Left renal cortex interstitium (tissue), 4 donors: ENCODE measurements around the gene CXCR5. TPM values are rescaled to one million over a fixed set of nuclear protein-coding genes. Genes with fewer than 3 reads are reported as not detected.

ENCODE experiments used
- DNase-seq, 4 donors: peaks; one replicate each; pipeline ENCODE4 v3.0.0-alpha.2; 2013; ENCODE audit warnings: low read depth in 4 of 4, low spot score in 2 of 4, missing footprints in 1 of 4
- polyA plus RNA-seq, 4 donors: library from polyadenylated mRNA; unstranded; fragments of 120-200 nt; gene quantifications; one replicate each; pipeline ENCODE4 v1.2.1, GENCODE V29; 2013; ENCODE audit not compliant: insufficient read length in 4 of 4

The CXCR5 gene
- polyA plus RNA-seq, 4 donors, result 0.05 TPM; not detected in 3

DNA sequence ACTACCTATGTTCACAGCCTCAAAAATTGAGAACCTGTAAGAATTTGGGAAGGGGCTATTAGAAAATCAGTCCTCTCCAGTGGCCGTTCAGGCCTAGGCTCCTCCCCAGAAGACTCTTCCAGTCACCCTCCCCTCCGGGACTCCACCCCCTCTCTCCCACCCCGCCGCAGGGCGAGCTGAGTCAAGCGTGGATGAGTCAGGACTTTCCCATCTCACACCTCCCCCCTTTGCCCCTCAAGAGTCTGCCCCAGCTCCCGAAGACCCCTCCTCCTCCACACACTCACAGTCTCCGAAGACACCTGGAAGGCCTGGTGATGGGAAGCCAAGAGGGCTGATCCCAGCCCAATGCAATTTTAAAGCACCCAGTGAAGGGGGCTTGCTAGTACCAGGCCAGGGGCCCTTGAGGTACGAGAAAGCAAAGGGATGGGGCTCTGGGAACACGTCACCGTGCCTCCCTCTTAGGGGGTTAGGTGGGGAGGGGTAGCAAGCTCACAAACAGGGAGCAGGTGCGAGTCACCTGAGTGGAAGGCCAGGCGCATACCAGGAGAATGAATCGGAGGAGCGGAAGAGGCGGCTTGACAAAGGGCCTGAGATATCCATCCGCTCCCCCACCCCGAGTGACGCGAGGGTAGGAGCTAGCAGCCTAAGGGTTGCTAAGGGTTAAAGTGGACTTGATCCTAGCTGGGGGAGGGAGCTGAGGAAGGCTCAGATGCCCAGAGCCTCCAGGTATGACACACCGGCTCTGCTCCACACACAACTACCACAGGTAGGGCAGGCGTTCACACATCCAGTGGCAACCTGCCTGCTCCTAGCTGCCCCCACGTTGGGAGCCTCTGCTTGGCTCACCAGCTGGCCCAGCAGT lies 28.4 kb downstream of the CXCR5 start:
- no peak for DNase-seq

DNA sequence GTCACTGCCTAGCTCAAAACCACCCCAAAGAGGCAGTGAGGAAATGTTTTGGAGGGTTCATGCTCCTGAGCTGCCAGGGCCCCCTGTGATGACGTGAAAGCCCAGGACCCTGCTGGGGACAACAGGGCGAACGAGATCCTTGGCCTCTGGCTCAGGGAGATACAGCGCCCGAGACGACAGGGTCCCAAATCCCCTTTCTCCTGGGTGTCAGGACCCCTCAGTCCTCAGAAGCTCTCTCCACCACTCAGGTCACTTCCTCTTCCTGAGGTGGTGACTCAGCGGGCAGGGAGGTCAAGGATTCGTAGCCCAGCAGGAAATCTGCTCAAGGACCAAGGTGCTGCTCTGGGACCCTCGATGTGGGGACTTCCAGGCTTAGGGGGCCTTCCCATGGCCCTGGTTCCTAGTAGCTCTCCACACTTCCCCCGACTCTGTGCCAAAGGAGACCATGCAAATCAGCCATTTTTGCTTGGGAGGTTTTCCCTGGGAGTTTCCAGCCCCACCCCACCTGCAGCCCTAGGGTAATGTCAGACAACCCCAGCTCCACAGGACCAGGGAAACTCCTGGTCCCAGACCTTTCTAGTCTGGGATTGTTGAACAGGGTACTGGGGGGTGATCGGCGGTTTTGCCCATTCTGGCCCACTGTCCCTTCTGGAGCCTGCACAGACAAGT lies 29.2 kb downstream of the CXCR5 start:
- no peak for DNase-seq

DNA sequence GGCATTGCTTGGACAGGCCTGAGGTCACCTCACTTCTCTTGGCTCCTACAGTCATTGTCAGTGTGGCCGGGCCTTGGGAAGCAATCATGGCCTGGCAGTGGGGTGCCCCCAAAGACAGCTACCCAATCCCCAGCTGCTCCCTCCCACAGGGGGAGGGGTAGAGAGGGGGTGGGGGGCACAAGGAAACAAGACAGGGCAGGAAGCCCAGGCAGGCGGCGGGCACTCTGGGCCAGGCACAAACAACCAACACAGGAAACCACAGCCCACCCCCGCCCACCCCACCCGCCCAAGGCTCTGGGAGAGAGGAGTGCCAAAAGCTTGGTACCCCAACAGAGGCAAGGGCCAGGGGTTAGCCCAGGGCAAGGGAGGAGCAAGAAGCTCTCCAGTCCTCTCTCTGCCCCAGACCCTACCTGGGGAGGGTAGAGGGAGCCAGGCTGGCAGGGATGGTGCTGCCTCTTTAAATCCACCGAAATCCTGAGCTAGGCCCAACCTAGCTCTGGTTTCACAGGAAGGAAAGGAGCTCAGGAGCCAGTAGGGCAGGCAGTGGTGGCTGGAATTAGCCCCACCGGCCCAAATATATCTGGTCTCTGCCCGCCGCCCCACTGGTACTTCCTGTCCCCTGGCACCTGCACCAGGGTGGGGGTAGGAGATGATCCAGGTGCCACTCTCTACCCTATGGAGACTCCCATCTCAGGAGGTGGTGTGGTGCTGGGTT lies 29.9 kb downstream of the CXCR5 start:
- no peak for DNase-seq

DNA sequence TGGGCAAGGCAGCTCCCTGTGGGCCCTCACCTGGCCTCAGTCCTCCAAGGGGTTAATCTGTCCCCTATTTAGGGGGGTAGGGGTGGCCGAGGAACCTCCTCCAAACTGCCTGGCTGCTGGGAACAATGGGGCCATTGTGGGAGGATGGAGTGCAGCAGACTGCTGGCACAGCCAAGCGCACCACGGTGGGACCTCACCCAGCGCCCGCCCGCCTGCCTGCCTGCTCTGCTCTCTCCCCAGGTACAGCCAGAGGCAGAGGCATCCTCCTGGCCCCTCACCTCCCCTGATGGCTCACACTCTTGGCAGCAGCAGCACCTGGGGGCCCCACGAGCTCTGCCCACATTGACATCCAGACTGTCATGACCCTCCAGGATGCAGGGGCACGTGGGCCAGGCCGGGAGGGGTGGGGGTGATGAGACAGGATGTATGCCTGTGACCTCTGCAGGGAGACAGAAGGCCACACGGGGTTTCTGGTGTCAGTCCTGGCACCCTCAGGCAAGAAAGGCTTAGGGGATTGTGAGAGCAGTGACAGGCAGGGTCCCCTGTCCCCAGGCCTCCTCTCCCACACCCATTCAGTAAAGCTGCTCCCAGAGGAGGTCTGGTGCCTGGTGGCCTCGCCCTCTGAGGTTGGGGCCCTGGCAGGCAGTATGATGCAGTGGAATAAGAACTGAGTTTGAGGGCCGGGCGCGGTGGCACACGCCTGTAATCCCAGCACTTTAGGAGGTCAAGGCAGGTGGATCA lies 30.7 kb downstream of the CXCR5 start:
- DNase-seq, result no peak

- DNase-seq, result no peak
Measured at GRCh38 chr11:118914987-118915386, 31.3 kb downstream of the CXCR5 start.

- no peak for DNase-seq
Measured at GRCh38 chr11:118915396-118915795, 31.7 kb downstream of the CXCR5 start.

DNA sequence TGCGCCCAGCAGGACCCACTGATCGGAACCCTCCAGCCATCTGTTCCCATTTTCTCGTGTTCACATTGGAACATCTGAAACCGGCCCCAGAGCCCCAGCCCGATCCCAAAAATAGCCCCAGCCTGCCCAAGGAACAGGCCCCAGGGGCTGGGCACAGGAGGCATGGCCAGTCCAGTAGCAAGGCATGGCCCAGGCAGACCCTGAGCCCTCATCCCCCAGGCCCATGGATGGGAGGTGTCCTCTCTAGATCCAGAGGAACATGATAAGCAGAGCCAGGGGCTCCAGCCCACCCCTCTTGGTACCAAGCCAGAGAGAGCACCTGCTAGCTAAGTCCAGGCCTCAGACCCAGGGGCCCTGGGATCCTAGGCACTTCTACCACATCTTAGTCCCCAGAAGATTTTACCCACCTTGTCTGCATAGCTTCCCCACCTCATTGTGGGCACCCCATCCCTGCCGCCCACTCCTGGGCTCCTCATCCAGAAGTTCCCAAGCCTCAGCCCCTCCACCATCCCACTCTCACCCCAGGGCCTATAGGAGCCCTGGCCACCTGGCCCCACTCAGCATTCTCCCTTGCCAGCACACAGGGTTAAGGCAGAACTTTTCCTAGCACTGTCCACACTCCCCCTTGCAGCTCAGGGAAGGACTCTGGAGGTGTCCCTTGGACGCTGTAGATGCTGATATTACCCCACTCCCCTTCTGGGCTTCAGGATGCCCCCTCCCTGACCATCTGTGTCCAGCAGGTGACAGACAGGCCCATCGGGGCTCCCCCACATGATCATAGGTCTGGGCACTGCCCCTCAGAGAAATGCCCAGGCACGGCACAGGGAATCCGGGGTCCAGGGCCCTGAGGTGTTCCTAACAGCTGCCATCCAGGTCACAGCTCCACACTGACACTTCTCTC lies 32.5 kb downstream of the CXCR5 start:
- no peak for DNase-seq

- DNase-seq, result no peak
Measured at GRCh38 chr11:118916842-118917388, 33.2 kb downstream of the CXCR5 start.

GRCh38 chr11:118917481-118918127 lies 33.9 kb downstream of the CXCR5 start:
- DNase-seq, result no peak

- DNase-seq, result no peak
Measured at GRCh38 chr11:118918128-118918685, 34.5 kb downstream of the CXCR5 start.

GRCh38 chr11:118918686-118919280 lies 35.1 kb downstream of the CXCR5 start:
- DNase-seq, result no peak

DNA sequence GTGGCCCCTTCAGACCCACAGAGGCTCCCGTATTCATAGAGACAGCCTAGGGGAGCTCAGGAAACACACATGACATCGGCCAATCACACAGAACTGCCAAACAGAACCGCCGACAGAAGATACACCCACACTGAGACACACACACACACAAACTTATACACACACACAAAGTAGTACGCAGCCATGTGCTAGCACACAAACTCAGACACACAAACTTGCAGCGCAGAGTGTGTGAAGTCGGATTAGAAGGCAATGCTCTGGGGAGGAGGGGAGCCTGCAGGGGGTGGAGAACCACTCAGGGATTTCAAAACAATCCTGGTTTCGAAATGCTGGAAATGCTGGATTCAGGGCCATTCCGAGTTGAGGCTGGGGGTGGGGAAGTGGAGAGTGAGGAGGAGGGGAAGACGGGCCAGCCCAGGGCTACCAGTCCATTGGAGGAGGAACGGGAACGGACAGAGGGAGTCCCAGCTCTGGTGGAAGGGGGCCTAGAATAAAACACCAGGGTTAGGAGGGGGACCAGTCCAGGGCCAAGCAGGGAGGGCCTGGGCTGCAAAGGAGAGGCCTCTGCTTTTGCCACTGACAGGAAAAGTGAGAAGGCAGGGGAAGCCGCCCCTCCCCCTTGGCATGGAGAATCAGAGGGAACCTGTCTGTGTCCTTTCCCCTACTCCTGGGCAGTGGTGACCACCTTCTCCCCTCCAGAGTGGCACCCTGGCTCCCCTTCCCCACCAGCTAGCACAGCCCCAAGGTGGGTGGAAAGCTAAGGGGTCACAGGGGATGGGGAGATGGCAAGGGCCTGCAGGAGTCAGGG lies 37.6 kb downstream of the CXCR5 start:
- no peak for DNase-seq

DNA sequence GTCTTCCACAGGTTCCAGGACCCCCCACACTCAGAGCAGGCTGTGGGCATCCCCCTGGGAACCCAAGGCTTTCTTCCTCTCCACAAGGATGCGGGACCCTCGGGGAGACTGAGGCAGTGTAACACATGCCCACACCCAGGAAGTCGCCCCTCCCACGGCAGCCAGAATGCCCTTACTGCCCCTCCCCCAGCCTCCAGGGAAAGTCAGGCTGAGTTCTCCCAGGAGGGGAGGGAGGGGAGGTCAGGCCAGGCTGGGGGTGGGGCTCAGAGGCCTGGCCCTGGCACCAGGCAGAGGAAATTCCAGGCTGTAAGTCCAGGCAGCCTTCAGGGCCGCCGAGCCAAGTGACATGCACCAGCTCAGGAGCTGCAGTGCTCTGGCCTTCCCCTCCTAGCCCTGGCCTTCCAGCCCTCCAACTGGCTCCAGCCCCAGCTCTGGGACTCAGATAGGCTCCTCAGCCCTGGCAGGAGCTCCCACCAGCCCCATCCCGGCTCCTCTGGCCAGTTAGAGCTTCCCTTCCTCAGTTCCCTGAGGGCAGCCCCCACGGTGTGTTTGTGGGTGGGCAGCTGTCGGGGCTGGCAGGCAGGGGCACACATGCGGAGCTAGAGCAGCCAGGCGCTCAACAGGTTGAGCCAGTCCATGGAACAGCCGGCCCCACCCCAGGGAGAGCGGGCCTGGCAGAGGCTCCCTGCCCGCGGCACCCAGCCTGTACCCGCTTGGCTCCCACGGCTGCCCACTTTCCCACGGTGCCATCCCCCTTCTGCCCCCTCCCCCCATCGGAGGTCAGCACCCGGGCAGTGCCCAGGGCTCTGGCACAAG lies 38.4 kb downstream of the CXCR5 start:
- no peak for DNase-seq

DNA sequence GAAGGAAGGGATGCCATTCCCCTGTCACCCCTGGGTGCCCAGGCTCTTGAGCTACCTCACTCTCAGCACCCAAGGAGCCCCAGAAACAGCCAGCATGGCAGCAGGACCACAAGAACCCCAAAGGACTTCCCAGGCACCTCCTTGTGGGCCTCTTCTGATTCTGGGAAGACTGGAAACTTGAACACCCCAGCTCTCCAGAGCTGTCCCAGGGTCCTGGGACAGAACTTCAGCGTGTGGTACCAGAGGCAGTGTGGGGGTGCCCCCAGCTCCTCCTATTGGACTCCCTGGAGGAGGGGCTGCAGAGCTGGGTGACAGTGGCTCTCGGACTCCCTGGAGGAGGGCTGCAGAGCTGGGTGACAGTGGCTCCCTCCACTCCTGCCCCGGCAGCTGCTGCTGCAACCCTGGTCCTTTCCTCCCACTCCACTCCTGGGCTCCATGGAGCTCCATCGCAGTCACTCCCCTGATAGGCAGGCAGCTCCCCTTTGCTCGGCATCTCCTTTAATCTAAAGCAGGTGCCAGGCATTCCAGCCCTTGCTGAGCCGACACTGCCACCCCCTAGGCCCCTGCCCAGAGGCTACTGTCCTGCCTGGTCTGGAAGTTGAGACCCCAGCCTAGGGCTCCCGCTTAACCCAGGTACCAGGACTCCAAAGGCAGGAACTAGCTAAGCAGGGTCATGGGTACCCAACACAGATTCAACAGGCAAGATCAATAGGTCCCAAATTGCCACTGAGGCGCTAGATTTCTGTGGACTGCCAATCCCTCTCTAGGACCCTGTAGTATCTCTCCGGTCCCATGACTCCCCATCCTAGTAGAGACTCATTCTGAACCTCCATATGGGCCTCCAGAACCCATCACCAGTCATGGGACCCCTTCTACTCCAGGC lies 39.3 kb downstream of the CXCR5 start:
- no peak for DNase-seq

DNA sequence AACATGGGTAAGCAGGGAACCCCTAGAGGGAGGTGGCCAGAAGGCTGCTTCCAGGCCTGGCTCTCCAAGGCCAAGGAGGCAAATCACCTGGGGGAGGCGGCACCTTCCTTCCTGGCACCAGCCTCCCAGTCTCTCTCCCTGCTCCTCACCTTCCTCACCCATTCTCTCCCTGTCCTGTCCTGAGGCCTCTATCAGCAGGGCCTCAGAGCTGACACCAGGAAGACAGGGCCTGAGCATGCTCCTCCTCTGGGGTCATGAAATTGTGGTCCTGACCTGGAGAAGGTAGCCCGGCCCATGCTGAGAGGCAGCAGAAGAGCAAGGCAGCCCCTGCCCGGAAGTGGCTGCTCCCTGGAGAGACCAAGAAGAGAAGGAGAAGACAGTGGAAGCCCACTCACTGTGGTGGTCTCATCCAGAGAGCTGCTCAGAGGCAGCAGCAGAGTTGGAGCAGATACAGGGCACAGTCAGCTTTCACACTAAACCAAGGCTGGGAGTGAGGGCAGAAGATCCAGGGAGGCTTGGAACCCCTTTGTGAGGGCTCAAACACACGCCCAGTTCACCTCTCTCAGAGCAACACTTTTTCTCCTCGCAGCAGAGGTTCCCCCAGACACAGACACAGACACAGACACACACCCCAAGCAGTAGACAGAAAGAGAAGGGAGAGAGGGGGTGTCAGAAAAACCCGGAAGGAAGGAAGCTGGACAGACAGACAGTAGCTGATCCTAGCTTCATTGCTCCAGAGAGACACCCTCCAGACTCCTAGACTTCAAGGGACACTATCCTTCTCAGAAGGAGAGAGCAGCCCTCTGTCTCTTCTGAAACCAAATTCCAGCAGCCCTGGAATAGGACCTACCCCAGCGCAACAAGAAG lies 40.3 kb downstream of the CXCR5 start:
- no peak for DNase-seq
